Measurements from ENCODE around the gene RFX1.
"Not testable (repeated sequence)": the region's sequence is repeated elsewhere in the genome, so short reads cannot be mapped to it uniquely, and the experiment has no call there.

RFX1 gene

DNA sequence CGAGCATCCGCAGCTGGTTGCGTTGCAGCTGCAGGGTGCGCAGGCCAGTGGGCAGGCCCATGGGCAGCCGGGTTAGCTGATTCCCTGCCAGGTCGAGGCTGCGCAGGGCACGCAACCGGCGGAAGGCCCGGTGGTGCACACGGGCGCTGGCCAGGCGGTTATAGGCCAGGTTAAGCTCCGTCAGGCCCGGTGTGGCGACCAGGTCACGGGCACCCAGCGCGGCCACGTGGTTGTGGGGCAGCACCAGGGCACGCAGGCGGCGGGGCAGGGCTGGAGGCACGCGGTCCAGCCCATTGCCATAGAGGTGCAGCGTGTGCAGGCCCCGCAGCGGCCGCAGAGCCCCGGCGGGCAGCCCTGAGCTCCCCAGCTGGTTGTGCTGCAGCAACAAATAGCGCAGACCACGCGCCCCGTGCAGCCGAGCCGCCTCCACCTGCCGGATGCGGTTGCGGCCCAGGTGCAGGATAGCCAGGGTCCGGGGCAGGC, 73.2 kb downstream of the RFX1 start:
- no peak for DNase-seq

- DNase-seq: no peak
Measured at GRCh38 chr19:13932149-13932637, 73.9 kb downstream of the RFX1 start.

GRCh38 chr19:13931391-13932148, 74.5 kb downstream of the RFX1 start:
- no peak for DNase-seq

GRCh38 chr19:13930402-13930801, 75.7 kb downstream of the RFX1 start:
- DNase-seq: no peak

- no peak for DNase-seq
Measured at GRCh38 chr19:13929956-13930355, 76.2 kb downstream of the RFX1 start.

- no peak for DNase-seq
Measured at GRCh38 chr19:13929340-13929739, 76.8 kb downstream of the RFX1 start.

DNA sequence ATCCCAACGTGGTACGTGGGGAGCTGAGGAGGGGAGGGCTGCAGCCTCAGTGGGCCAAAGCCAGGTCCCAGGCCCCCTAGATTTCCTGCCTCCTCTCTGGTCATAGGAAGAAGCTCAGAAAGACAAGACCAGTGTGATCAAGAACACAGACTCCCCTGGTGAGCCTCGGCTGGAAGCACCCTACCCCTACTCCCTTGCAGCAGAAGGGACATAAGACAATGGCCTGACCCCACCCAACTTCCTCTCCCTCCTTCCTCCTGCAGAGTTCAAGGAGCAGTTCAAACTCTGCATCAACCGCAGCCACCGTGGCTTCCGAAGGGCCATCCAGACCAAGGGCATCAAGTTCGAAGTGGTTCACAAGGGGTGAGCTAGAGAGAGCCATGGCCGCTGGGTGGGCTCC, 79.4 kb downstream of the RFX1 start:
- DNase-seq: no peak

GRCh38 chr19:13926010-13926409, 80.1 kb downstream of the RFX1 start:
- no peak for DNase-seq

DNA sequence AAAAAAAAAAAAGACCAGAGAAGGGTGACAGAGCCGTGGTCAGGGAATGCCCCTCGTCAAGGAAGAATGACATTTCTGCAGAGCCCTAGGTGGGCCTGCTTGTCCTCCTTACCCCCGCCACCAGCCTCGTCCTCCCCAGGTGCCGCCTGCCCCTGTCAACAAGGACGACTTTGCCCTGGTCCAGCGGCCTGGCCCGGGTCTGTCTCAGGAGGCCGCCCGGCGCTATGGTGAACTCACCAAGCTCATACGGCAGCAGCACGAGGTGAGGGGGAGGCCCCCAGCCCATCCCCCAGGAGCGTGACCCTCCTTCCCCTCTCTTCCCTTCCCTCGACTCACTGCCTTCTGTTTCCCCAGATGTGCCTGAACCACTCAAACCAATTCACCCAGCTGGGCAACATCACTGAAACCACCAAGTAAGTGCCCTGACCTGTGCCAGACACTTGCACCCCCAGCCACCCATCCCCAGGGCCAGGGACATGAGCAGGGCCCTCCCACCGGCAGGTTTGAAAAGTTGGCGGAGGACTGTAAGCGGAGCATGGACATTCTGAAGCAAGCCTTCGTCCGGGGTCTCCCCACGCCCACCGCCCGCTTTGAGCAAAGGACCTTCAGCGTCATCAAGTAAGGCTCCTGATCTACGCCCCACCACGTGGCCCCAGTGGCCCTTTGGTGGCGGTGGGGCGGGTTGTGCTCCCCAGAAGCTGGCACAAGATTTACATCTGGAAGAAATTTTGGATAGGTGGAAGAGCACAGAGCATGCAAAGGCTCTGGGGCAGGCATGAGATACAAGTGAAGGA, 82.7 kb downstream of the RFX1 start:
- DNase-seq: no peak

DNA sequence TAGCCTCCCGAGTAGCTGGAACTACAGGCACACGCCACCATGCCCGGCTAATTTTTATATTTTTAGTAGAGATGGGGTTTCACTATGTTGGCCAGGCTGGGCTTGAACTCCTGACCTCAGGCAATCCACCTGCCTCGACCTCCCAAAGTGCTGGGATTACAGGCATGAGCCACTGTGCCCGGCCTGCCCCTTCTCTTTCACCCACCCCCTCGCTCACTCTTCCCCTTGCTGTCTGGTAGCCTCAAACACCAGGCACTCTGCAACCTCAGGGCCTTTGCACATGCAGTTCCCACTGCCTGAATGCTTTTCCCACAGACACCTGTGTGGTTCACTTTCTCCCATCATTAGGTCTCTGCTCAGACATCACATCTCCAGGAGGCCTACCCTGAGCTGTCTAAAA, 84.0 kb downstream of the RFX1 start:
- DNase-seq: not testable (repeated sequence)

DNA sequence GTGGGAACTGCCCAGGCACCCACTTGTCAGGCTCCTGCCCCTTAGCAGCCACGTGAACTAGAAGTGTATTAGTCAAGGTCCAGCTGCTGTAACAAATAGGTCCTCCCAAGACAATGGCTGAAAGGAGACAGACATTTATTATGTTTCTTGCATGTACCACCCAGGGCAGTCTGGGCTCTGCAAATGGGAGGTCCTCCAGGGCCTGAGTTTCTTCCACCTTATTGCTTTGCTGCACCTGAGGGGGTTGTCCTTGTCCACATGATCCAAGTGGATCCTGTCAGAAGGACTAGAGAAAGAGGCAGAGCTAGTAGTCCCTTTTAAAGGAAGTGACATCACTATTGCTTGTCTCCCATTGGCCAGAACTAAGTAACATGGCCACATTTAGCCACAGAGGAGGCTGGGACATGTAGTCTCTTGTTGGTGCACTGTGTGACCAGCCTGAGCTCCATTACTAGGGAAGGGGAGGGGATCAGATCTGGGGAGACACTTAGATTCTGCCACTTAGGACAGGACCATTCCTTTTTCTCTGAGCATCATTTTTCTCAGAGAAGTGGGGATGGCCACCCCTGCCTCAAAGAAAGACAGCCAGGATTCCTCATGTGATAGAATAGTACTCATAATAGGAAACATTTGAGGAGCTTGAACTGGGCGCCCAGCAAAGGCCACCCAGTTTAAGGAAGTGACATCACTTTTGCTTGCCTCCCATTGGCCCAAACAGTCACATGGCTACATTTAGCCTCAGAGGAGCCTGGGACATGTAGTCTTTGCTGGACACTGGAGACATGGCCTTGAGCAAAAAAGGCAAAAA, 85.0 kb downstream of the RFX1 start:
- peak; percentile 12 for DNase-seq

GRCh38 chr19:13920524-13920923, 85.6 kb downstream of the RFX1 start:
- DNase-seq: no peak

DNA sequence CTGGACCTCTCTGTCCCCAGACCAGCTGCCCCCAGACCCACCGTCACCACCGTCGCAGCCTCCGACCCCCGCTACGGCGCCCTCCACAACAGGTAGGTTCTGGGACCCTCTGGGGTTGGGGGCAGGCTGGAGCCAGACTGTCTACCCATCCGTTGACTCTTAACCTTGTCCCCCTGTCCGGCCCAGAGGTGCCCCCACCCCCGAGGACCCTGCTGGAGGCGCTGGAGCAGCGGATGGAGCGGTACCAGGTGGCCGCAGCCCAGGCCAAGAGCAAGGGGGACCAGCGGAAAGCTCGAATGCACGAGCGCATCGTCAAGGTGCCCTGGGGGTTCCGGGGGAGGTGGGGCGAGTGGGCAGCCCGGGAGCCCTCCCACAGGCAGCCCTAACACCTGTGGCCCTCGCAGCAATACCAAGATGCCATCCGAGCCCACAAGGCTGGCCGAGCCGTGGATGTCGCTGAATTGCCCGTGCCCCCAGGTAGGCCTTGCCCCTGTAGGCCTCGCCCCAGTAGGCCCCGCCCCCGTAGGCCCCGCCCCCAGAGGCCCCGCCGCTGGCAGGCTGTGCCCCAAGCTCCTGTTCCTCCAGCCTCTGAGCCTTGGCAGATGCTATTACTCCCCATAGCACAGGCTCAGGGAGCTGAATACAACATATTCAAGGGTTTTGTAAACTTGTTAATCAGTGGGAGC, 87.3 kb downstream of the RFX1 start:
- no peak for DNase-seq

- DNase-seq: no peak
Measured at GRCh38 chr19:13917888-13918406, 88.2 kb downstream of the RFX1 start.

GRCh38 chr19:13914777-13915176, 91.3 kb downstream of the RFX1 start:
- DNase-seq: no peak

- DNase-seq: no peak
Measured at GRCh38 chr19:13913352-13913751, 92.8 kb downstream of the RFX1 start.

All from activated naive CD4-positive, alpha-beta T cell treated with Interleukin-2 at 50 U/mL for 16 hours (primary cell).